Activated CD8-positive, alpha-beta T cell treated with anti-CD3 and anti-CD28 coated beads, Interleukin-2, amount 10 ng/mL, durations not matched to agents 7 days and 5 days (primary cell): ENCODE measurements around the gene EBF4. TPM values are rescaled to one million over a fixed set of nuclear protein-coding genes. Genes with fewer than 3 reads are reported as not detected.

ENCODE experiments used
- ATAC-seq: fragments of 150-1000 bp; cut with Tn5 transposase; one replicate; pipeline ENCODE4 v1.10.0; 2021; ENCODE audit warnings: moderate library complexity
- CTCF ChIA-PET: fragments of 350-600 bp; sonication (Branson Sonifier 250); formaldehyde crosslinking; loops from one replicate; lab custom pipeline; 2021; ENCODE audit warnings: antibody characterized with exemption; lab: Charles Lee
- POLR2A ChIA-PET: fragments of 350-600 bp; sonication (Branson Sonifier 250); formaldehyde crosslinking; loops from one replicate; lab custom pipeline; 2021; ENCODE audit warnings: antibody characterized with exemption; lab: Charles Lee
- DNase-seq: peaks from one replicate; pipeline ENCODE4 v3.0.0-alpha.2; 2020
- H3K27ac Mint-ChIP-seq: one replicate; pipeline ENCODE4 v1.8.0; 2021; ENCODE audit warnings: mild to moderate bottlenecking, mixed read lengths
- H3K27me3 Mint-ChIP-seq: one replicate; pipeline ENCODE4 v1.8.0; 2021; ENCODE audit warnings: low read depth, mixed read lengths
- H3K36me3 Mint-ChIP-seq: one replicate; pipeline ENCODE4 v1.8.0; 2021; ENCODE audit warnings: low read depth, mixed read lengths
- H3K4me1 Mint-ChIP-seq: one replicate; pipeline ENCODE4 v1.8.0; 2021; ENCODE audit warnings: low read depth, mixed read lengths
- H3K4me3 Mint-ChIP-seq: one replicate; pipeline ENCODE4 v1.8.0; 2021; ENCODE audit warnings: mild to moderate bottlenecking, mixed read lengths
- H3K9me3 Mint-ChIP-seq: one replicate; pipeline ENCODE4 v1.8.0; 2022; ENCODE audit warnings: mixed read lengths; ENCODE audit not compliant: insufficient read depth
- total RNA-seq, 2 experiments: library from RNA; stranded (reverse); gene quantifications; one replicate each; pipeline ENCODE4 v1.2.3, GENCODE V29; 2021

The EBF4 gene
- total RNA-seq, 2 experiments from 2014 or later: not detected

DNA sequence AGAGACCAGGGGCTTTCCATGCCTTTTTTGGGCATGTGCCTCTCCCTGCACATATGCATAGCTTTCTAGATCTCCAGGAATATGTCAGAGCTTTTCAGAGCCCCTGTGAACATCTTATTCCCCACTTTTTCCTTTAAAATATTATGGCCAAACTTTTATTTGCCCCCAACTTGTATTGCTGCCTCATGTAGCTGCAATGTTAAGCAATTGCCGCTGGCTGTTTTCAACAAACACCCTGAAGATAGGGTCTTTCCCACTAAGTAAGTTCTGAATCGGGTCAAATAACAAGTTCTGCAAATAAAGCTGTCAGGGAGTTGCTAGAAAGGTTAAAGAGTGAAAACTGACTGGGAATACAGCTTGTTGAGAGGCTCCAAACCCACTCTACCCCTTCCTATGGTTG, 42.3 kb downstream of the EBF4 start:
- Mint-ChIP-seq H3K27ac (no peak overlapping the region), H3K9me3 (peaks cover 19% of the 10 kb centered on the region), H3K36me3 (no peaks in the 10 kb centered on the region), H3K27me3 (peaks cover 5% of the 10 kb centered on the region), H3K4me3 (no peak overlapping the region), H3K4me1 (peaks cover 5% of the 10 kb centered on the region)
- ChIA-PET CTCF (interaction anchor here (0.6 to 1.5 kb wide), 4 partner anchors 9 to 47 kb away, joined by 4 to 6 read pairs (median 4); no protein-coding TSS in a partner anchor), POLR2A (no interaction called here)
- ATAC-seq (no peak), DNase-seq (no peak)

DNA sequence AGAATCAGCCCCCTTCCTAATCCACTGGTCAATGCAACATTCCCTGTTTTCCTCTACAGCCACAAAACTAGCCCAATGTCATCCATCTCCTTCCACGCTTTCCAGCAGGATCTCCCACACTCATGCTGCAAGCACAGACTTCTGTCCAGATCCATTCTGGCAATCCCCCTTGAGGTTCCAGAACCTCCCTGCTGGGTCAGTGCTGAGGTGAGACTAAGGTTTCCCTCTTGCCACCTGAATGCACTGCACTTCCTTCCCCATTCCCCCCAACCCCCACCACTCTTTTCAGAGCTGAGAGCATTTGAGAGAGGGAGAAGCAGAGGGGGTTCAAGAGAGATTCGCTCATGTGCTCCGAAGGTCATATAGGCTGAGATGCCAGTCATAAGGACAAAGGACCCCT, 43.9 kb downstream of the EBF4 start:
- H3K36me3 Mint-ChIP-seq: no peaks in the 10 kb centered on the region
- CTCF ChIA-PET: interaction anchor here (0.9 to 1.4 kb wide), 2 partner anchors 18 to 22 kb away, joined by 3 to 4 read pairs; no protein-coding TSS in a partner anchor
- H3K9me3 Mint-ChIP-seq: peaks cover 13% of the 10 kb centered on the region
- no peak overlapping the region for H3K27ac Mint-ChIP-seq
- H3K4me3 Mint-ChIP-seq: no peak overlapping the region
- POLR2A ChIA-PET: no interaction called here
- no peak for DNase-seq
- no peak for ATAC-seq
- H3K27me3 Mint-ChIP-seq: peaks cover 5% of the 10 kb centered on the region
- peaks cover 12% of the 10 kb centered on the region for H3K4me1 Mint-ChIP-seq

DNA sequence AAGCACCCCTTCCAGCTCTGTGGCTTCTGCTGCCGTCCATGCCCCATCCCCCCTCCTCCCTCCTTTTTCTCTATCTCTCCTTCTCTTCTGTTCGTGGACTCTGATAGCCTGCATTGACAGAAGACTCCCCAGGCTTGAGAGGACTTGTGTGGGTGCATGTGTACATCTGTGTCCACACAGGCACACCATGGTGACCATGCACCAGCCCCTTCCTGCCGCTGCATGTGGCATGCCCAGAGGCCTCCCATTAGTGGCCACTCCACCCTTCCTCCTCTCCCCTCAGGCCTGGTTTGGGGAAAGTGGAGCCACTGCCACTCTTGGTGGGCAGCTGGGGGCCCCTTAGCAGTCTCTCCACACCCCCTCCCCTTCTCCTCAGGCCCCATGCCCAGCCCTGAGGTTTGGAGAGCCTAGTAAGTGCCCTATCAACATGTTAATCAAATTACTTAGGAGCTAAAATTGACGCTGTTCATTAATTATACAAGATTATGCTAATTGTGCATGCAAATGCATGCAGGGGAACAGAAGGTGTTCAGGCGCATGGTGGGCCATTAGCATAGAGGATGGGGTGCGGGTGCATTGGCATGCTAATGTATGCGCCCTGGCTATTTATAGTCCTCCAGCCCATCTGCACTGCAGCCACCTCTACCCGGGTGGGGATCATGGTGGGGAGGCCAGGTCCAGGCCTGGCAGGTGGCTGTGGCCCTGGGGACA, 45.9 kb downstream of the EBF4 start:
- ATAC-seq (no peak), DNase-seq (no peak)
- ChIA-PET CTCF (interaction anchor here (0.9 to 4.1 kb wide), 3 partner anchors 7 to 25 kb away, joined by 3 to 76 read pairs (median 5); no protein-coding TSS in a partner anchor), POLR2A (interaction anchor here (0.6 to 1.4 kb wide), 2 partner anchors 30 to 102 kb away, joined by 3 read pairs; partner anchors contain the start of genes PCED1A and VPS16)
- peaks cover 2% of the 10 kb centered on the region for H3K9me3 Mint-ChIP-seq
- no peaks in the 10 kb centered on the region for H3K36me3 Mint-ChIP-seq
- H3K4me3 Mint-ChIP-seq: no peak overlapping the region
- H3K27ac Mint-ChIP-seq: no peak overlapping the region
- peaks cover 32% of the 10 kb centered on the region for H3K4me1 Mint-ChIP-seq
- peaks cover 10% of the 10 kb centered on the region for H3K27me3 Mint-ChIP-seq

DNA sequence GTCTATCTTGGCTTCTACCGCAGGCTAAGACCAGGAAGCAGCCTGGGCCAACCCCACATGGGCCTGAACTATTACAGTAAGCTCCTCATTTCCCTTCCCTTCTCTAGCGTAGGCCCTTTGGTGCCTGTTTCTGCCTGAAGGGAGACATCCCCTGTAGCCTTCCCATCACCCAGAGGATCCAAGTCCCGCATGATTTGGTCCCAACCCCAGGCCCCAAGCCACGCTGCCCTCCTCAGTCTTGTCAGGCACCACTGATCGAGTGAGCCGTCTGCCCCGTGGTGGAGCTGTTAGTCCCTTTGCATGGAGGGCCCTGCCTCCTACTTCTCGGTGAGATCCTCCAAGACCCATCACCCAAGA, 46.4 kb downstream of the EBF4 start:
- H3K9me3 Mint-ChIP-seq: no peaks in the 10 kb centered on the region
- peaks cover 12% of the 10 kb centered on the region for H3K27me3 Mint-ChIP-seq
- peaks cover 32% of the 10 kb centered on the region for H3K4me1 Mint-ChIP-seq
- POLR2A ChIA-PET: interaction anchor here (1.4 kb wide), 1 partner anchor 101 kb away, joined by 3 read pairs; the partner anchor contains the start of genes PCED1A and VPS16
- CTCF ChIA-PET: interaction anchor here (0.9 to 4.1 kb wide), 2 partner anchors 8 to 25 kb away, joined by 3 to 76 read pairs; no protein-coding TSS in a partner anchor
- ATAC-seq (no peak), DNase-seq (no peak)
- H3K36me3 Mint-ChIP-seq: no peaks in the 10 kb centered on the region
- H3K4me3 Mint-ChIP-seq: no peak overlapping the region
- H3K27ac Mint-ChIP-seq: no peak overlapping the region

DNA sequence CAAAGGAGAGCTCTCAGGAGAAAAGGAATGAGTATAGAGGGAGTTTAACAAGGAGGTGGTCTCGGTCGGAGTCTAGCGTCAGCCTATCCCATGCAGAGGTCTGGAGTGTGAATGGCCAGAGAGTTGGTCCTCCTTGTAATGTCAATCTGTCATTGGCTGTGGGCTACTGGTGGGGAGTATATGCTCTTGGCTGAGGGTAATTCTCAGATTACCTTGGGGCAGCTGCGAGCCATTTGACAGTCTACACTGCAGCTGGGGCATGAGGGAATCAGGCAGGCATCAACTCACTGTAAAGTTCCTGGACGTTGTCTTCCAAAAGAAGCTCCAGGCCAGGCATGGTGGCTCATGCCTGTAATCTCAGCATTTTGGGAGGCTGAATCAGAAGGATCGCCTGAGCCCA, 48.1 kb downstream of the EBF4 start:
- CTCF ChIA-PET: interaction anchor here (1.0 to 5.1 kb wide), 12 partner anchors 10 to 217 kb away, joined by 4 to 140 read pairs (median 10); partner anchors contain the start of gene NOP56
- Mint-ChIP-seq H3K4me1 (peaks cover 32% of the 10 kb centered on the region), H3K9me3 (no peaks in the 10 kb centered on the region), H3K27ac (peak overlapping the region; percentile 22), H3K36me3 (no peaks in the 10 kb centered on the region), H3K27me3 (peaks cover 10% of the 10 kb centered on the region), H3K4me3 (no peak overlapping the region)
- POLR2A ChIA-PET: interaction anchor here (2.4 kb wide), 1 partner anchor 10 kb away, joined by 13 read pairs; no protein-coding TSS in a partner anchor
- peak; percentile 17 for DNase-seq
- ATAC-seq: no peak

DNA sequence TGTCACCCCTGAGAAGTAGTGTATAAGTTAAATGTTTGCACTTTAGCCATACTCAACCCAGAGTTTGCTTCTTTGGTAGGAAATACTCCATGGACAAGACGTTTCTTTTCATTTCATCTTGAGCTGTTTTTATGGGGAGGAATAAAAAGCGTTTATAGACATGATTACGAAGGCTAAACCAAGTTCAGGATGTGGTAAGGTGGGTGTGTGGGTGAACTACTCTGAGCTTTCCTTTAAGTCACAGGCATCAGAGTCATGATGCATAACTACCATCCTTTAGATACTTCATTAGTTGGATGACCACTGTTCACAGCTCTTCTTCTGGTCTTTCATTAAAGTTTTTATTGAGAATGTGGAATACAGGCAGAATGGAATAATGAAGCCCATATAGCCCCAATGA, 48.9 kb downstream of the EBF4 start:
- H3K36me3 Mint-ChIP-seq: no peaks in the 10 kb centered on the region
- H3K9me3 Mint-ChIP-seq: no peaks in the 10 kb centered on the region

DNA sequence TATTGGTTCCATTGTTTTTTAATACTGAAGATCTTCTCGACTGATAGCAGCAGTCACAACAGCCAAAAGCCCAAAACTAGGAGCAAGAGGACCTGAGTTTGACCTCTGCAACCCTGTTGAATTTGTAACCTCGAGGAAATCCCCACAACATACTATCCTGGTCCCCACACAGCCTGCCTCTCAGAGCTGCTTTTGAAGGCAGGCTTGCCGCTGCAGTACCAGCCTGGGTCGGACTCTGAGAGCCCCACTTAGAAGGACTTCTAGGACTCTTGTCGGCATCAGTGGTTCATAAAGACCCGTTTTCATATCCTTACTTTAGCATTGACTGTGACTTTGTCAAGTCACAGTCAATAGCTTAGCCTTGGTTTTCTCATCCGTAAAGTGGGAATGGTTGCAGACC, 49.3 kb downstream of the EBF4 start:
- no peak overlapping the region for H3K4me3 Mint-ChIP-seq
- ChIA-PET CTCF (interaction anchor here (0.7 to 5.1 kb wide), 17 partner anchors 11 to 270 kb away, joined by 3 to 140 read pairs (median 7); partner anchors contain the start of gene NOP56), POLR2A (interaction anchor here (1.0 to 2.4 kb wide), 3 partner anchors 12 to 78 kb away, joined by 4 to 13 read pairs (median 5); partner anchors contain the start of gene IDH3B)
- H3K27ac Mint-ChIP-seq: peak overlapping the region; percentile 82
- H3K9me3 Mint-ChIP-seq: no peaks in the 10 kb centered on the region
- H3K36me3 Mint-ChIP-seq: no peaks in the 10 kb centered on the region
- H3K4me1 Mint-ChIP-seq: peaks cover 32% of the 10 kb centered on the region
- peaks cover 10% of the 10 kb centered on the region for H3K27me3 Mint-ChIP-seq
- DNase-seq (peak; percentile 21), ATAC-seq (peak; percentile 27)

More for the DNA sequence above, 48.9 kb downstream of the EBF4 start:
- H3K4me3 Mint-ChIP-seq: peak overlapping the region; percentile 32
- peak; percentile 78 for DNase-seq
- H3K27me3 Mint-ChIP-seq: peaks cover 11% of the 10 kb centered on the region
- CTCF ChIA-PET: interaction anchor here (0.7 to 5.1 kb wide), 17 partner anchors 10 to 270 kb away, joined by 3 to 140 read pairs (median 7); partner anchors contain the start of gene NOP56
- ATAC-seq: peak; percentile 75
- H3K4me1 Mint-ChIP-seq: peaks cover 32% of the 10 kb centered on the region
- H3K27ac Mint-ChIP-seq: peak overlapping the region; percentile 82
- POLR2A ChIA-PET: interaction anchor here (0.6 to 2.4 kb wide), 5 partner anchors 11 to 279 kb away, joined by 3 to 13 read pairs (median 4); partner anchors contain the start of gene IDH3B

DNA sequence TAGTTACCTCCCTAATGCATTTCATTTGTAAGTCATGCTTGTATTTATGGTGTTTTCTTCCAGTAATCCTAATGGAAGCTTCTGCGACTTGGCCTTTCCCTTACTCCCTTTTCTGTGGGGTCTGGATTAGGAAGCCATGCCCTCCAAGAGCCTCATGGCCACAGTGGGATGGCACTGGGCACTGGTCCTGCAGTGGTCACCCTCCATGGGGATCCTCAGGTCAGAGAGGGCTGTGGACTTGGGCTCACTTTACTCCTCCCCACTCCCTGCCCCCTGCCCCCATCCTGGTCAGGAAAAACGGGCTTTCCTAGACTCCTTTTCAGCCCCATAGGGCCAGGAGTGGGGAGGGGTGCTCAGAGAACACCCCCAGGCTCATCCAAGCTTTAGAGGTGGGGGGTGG, 49.9 kb downstream of the EBF4 start:
- ChIA-PET POLR2A (interaction anchor here (1.4 to 2.4 kb wide), 2 partner anchors 12 to 55 kb away, joined by 5 to 13 read pairs; no protein-coding TSS in a partner anchor), CTCF (interaction anchor here (1.0 to 5.1 kb wide), 11 partner anchors 11 to 269 kb away, joined by 3 to 140 read pairs (median 11); no protein-coding TSS in a partner anchor)
- Mint-ChIP-seq H3K27ac (peak overlapping the region; percentile 54), H3K9me3 (no peaks in the 10 kb centered on the region), H3K27me3 (peaks cover 12% of the 10 kb centered on the region), H3K4me3 (no peak overlapping the region), H3K4me1 (peaks cover 32% of the 10 kb centered on the region), H3K36me3 (no peaks in the 10 kb centered on the region)
- DNase-seq (no peak), ATAC-seq (no peak)

DNA sequence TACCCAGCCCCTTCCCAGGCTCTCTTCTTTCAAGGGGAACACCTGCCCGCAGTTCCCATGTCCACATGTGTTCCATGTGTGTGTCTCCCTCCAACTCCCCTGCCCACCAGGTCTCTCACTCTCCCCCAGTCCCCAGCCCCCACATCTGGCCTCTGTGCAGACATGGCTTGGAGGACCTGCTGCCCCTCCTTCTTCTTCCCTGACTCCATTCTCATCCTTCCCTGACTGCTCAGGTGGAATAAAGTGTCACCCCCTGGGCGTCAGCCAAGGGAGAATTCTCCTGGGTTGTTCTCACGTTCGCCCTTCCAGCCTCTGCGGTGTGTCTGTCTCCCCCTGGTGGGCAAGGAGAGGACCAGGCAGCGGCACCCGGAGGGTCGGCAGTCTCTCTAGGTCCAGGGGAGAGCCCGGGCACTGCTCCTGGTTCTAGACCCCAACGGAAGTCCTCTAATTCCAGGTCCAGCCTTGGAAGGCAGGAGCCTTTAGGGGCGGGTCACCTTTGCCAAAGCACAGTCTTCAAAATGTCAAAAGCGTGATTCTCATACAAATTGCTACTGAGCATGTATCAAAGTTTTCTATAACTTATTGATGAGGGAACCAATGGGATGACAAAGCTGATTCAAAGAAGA, 50.5 kb downstream of the EBF4 start:
- ATAC-seq (peak; percentile 70), DNase-seq (peak; percentile 80)
- H3K4me1 Mint-ChIP-seq: peaks cover 32% of the 10 kb centered on the region
- H3K27me3 Mint-ChIP-seq: peaks cover 18% of the 10 kb centered on the region
- H3K4me3 Mint-ChIP-seq: no peak overlapping the region
- POLR2A ChIA-PET: no interaction called here
- H3K27ac Mint-ChIP-seq: peak overlapping the region; percentile 62
- H3K9me3 Mint-ChIP-seq: no peaks in the 10 kb centered on the region
- CTCF ChIA-PET: interaction anchor here (0.7 to 5.1 kb wide), 20 partner anchors 8 to 221 kb away, joined by 3 to 140 read pairs (median 6); no protein-coding TSS in a partner anchor
- no peaks in the 10 kb centered on the region for H3K36me3 Mint-ChIP-seq

DNA sequence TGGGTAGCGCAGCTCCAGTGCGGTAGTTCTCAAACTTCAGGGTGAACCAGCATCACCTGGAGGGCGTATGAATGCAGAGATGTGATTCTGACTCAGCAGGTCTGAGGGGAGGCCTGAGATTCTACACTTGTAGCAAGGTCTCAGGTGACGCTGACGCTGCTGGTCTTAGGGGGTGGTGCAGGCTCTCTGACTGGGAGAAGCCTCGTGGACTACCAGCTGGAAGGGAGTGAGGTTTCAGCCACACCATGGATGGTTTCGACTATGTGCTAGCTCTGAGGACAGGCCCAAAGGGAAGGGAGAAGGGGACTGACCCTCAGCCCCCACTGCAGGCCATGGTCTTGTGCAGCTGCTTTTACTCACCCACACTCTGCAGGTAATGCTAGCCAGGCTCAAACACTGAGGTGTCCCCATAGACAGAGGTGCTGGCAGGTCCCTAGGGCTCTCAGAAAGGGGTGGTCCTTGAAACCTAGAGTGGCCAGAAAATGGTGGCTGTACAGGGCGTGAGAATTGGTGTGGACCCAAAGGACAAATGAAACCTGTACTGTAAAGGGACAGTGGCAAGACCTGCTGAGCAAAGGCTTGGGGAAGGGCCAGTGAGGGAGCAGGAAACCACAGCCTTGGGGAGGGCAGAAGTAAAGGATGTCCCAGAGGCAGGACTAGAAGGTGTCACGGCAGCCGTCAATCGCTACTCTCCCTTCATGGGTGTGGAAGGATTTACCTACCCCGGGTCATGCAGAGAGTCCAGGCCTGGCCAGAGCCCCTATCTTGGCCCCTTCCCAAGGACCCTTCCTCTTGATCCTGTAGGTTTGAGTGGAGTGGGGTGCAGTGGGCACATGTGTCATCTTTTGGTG, 52.7 kb downstream of the EBF4 start:
- Mint-ChIP-seq H3K4me3 (no peak overlapping the region), H3K27ac (no peak overlapping the region), H3K4me1 (peaks cover 34% of the 10 kb centered on the region), H3K36me3 (no peaks in the 10 kb centered on the region), H3K9me3 (no peaks in the 10 kb centered on the region), H3K27me3 (peaks cover 27% of the 10 kb centered on the region)
- ATAC-seq (no peak), DNase-seq (peak; percentile 19)
- POLR2A ChIA-PET: no interaction called here
- CTCF ChIA-PET: interaction anchor here (1.3 to 5.1 kb wide), 3 partner anchors 16 to 58 kb away, joined by 4 to 140 read pairs (median 21); no protein-coding TSS in a partner anchor
